HepG2 (cell line): Measurements from ENCODE around the gene DCP2. TPM values are rescaled to one million over a fixed set of nuclear protein-coding genes. Genes with fewer than 3 reads are reported as not detected.
A peak's percentile ranks its signal among the peaks of the same experiment; 100 is the strongest.
"Not testable (repeated sequence)": the region's sequence is repeated elsewhere in the genome, so short reads cannot be mapped to it uniquely, and the experiment has no call there.

ENCODE experiments used
- ATAC-seq: fragments of 200-7000 bp; cut with Tn5 transposase; 3 replicates; pipeline ENCODE4 v1.9.1; 2020; ENCODE audit warnings: mild to moderate bottlenecking, moderate library complexity
- BruUV-seq: library from RNA; stranded (reverse); fragments of 400-500 nt; replicated peaks from 2 replicates; lab custom pipeline; 2021; lab: Mats Ljungman, UMichigan
- CTCF ChIA-PET: fragments of 300-600 bp; formaldehyde crosslinking; extraction: SDS; loops from one replicate; lab custom pipeline; 2021; ENCODE audit warnings: low total read pairs, inconsistent platforms, low intra/inter-chr PET ratio; lab: Yijun Ruan, JAX
- POLR2A ChIA-PET: fragments of 350-600 bp; sonication (Branson Sonifier 250); formaldehyde crosslinking; loops from one replicate; lab custom pipeline; 2020; ENCODE audit warnings: antibody characterized with exemption, inconsistent platforms; lab: Yijun Ruan, JAX
- DNase-seq: peaks from one replicate; pipeline ENCODE4 v3.0.0-alpha.2; 2015; ENCODE audit warnings: low spot score
- FAIRE-seq: peaks from 3 replicates; lab custom pipeline; 2011; peaks lifted over from hg19 to GRCh38; lab: Jason Lieb, UNC
- H2AFZ ChIP-seq: one replicate; pipeline ENCODE4 v1.6.1; 2011; ENCODE audit warnings: low read length, inconsistent platforms
- H3K27ac ChIP-seq: fragments of 300-600 bp; 3 replicates; pipeline ENCODE4 v1.8.0; 2011; ENCODE audit warnings: mixed run types, mild to moderate bottlenecking, mixed read lengths, low read length, inconsistent platforms; ENCODE audit not compliant: insufficient read depth; ENCODE audit errors: extremely low read length
- H3K27me3 ChIP-seq, 2 experiments: fragments of 200-600 bp in 1 of 2; 2 replicates in 1 of 2; 3 replicates in 1 of 2; pipeline versions ENCODE4 v1.6.0 to v1.8.0; 2011; ENCODE audit warnings: low read length in 2 of 2, mild to moderate bottlenecking in 2 of 2, moderate library complexity in 2 of 2, inconsistent platforms in 1 of 2; ENCODE audit not compliant: insufficient read depth in 2 of 2, control insufficient read depth in 1 of 2
- H3K36me3 ChIP-seq, 2 experiments: fragments of 200-600 bp in 1 of 2; replicated peaks in 1 of 2; 2 replicates in 1 of 2; 3 replicates in 1 of 2; pipeline versions ENCODE4 v1.5.1 to v1.8.0; 2011; ENCODE audit warnings: low read length in 2 of 2, inconsistent platforms in 1 of 2; ENCODE audit not compliant: insufficient read depth in 2 of 2, control insufficient read depth in 1 of 2
- H3K4me1 ChIP-seq: 2 replicates; pipeline ENCODE4 v1.5.1; 2012; ENCODE audit warnings: low read length, inconsistent platforms; ENCODE audit not compliant: insufficient read depth
- H3K4me2 ChIP-seq: 2 replicates; pipeline ENCODE4 v1.6.0; 2011; ENCODE audit warnings: low read depth, low read length, inconsistent platforms
- H3K4me3 ChIP-seq, 3 experiments: fragments of 200-600 bp in 1 of 3; sonication (generic), shearing (Covaris generic) in 1 of 3; replicated peaks in 1 of 3; 2 replicates each; pipeline ENCODE4 v1.5.1; 2011 to 2016; ENCODE audit warnings: low read length in 3 of 3, inconsistent platforms in 2 of 3, low read depth in 2 of 3, mild to moderate bottlenecking in 2 of 3, control low read depth in 1 of 3, mixed read lengths in 1 of 3; ENCODE audit not compliant: insufficient read depth in 1 of 3
- H3K79me2 ChIP-seq: one replicate; pipeline ENCODE4 v1.6.1; 2011; ENCODE audit warnings: low read length, inconsistent platforms; ENCODE audit not compliant: insufficient read depth
- H3K9ac ChIP-seq: 2 replicates; pipeline ENCODE4 v1.6.0; 2011; ENCODE audit warnings: mild to moderate bottlenecking, low read depth, low read length, inconsistent platforms; ENCODE audit not compliant: insufficient read depth
- H3K9me3 ChIP-seq: 2 replicates; pipeline ENCODE4 v1.5.1; 2012; ENCODE audit warnings: mild to moderate bottlenecking, low read length
- H4K20me1 ChIP-seq: 2 replicates; pipeline ENCODE4 v1.6.0; 2011; ENCODE audit warnings: inconsistent platforms, mild to moderate bottlenecking, low read length, moderate library complexity; ENCODE audit not compliant: insufficient read depth
- HNRNPLL ChIP-seq: fragments of 200-400 bp; formaldehyde crosslinking; IDR thresholded peaks from 2 replicates; pipeline ENCODE4 v1.6.1; 2017; ENCODE audit warnings: mild to moderate bottlenecking, low read depth, low read length; ENCODE audit not compliant: poor library complexity, severe bottlenecking
- JUN ChIP-seq: sonication (generic); formaldehyde crosslinking; IDR thresholded peaks from 2 replicates; pipeline ENCODE4 v1.4.0; 2020; ENCODE audit warnings: mild to moderate bottlenecking, missing genetic modification reagents
- MZF1 ChIP-seq: sonication (generic); formaldehyde crosslinking; IDR thresholded peaks from 2 replicates; pipeline ENCODE4 v1.8.1; 2023; ENCODE audit warnings: mild to moderate bottlenecking, missing genetic modification reagents, borderline replicate concordance
- NCOA5 ChIP-seq: sonication (generic); formaldehyde crosslinking; IDR thresholded peaks from 2 replicates; pipeline ENCODE4 v1.4.0; 2020; ENCODE audit warnings: missing genetic modification reagents
- NFKB2 ChIP-seq: sonication (generic); formaldehyde crosslinking; IDR thresholded peaks from 2 replicates; pipeline ENCODE4 v1.4.0; 2020; ENCODE audit warnings: missing genetic modification reagents, borderline replicate concordance
- ZNF10 ChIP-seq: sonication (generic); formaldehyde crosslinking; IDR thresholded peaks from 2 replicates; pipeline ENCODE4 v1.4.0; 2020; ENCODE audit warnings: mild to moderate bottlenecking, low read depth, missing genetic modification reagents, borderline replicate concordance
- ZNF121 ChIP-seq: sonication (generic); formaldehyde crosslinking; IDR thresholded peaks from 2 replicates; pipeline ENCODE4 v1.5.0; 2020; ENCODE audit warnings: mild to moderate bottlenecking, missing genetic modification reagents
- WGBS: methylation state at CpG from one replicate; pipeline ENCODE4 v1.1.6; 2017; ENCODE audit warnings: low lambda C conversion rate; 5-methylcytosine and 5-hydroxymethylcytosine counted together
- in situ Hi-C: cut with HindIII; loops from 2 replicates; pipeline ENCODE4 v1.10.0; 2017; ENCODE audit warnings: low pct_unique_long_range_greater_than_20kb; ENCODE audit not compliant: extremely low pct_ligation_motif_present
- intact Hi-C: fragments of 100-400 bp; cut with micrococcal nuclease; formaldehyde crosslinking; loops from one replicate; pipeline ENCODE4 v1.10.0; 2022; ENCODE audit not compliant: unreplicated experiment
- polyA plus RNA-seq, 8 experiments: library from polyadenylated mRNA; depleted of rRNA in 3 of 8; stranded (reverse) in 7 of 8; unstranded in 1 of 8; fragments of >200 nt; fragmentation: Illumina TruSeq in 4 of 8; extraction: Trizol in 4 of 8; gene quantifications; 2 replicates each; pipeline versions ENCODE4 v1.2.1 to v1.2.3, GENCODE V29; 2011 to 2016; ENCODE audit warnings: low read depth in 4 of 8, missing spikeins in 1 of 8, mixed read lengths in 1 of 8; ENCODE audit not compliant: insufficient read depth in 1 of 8
- total RNA-seq, 5 experiments: library from RNA; depleted of rRNA; stranded (reverse); fragments of >200 nt; fragmentation: Illumina TruSeq; extraction: Trizol; gene quantifications; 2 replicates each; pipeline ENCODE4 v1.2.3, GENCODE V29; 2016; ENCODE audit warnings: low read depth in 1 of 5
- TF ChIP-seq, protein P1 (sequence below): IDR thresholded peaks from 2 replicates; pipeline ENCODE4 v1.6.1; 2016; ENCODE audit warnings: mild to moderate bottlenecking, missing biosample characterization, missing genetic modification reagents
- TF ChIP-seq, protein P2 (sequence below): sonication (generic); formaldehyde crosslinking; IDR thresholded peaks from 2 replicates; pipeline ENCODE4 v1.5.0; 2020; ENCODE audit warnings: missing genetic modification reagents
- TF ChIP-seq, protein P3 (sequence below): sonication (generic); formaldehyde crosslinking; IDR thresholded peaks from 2 replicates; pipeline ENCODE4 v1.8.0; 2022; ENCODE audit warnings: missing genetic modification reagents, mild to moderate bottlenecking, inconsistent platforms, borderline replicate concordance

Gene DCP2
- total and polyA plus RNA-seq, 2 of the 13 experiments (the other 11 are each of a cell fraction or from before 2014, with no cell fraction given) = 16.2 to 63.4 TPM

DNA sequence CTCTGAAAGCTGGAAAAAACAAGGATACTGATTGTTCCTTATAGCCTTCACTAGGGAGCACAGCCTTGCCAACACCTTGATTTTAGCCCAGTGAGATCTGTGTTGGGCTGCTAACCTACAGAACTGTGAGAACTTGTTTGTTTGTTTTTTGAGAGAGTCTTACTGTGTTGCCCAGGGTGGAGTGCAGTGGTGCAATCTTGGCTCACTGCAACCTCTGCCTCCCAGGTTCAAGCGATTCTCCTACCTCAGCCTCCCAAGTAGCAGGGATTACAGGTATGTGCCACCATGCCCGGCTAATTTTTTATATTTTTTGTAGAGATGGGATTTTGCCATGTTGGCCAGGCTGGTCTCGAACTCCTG is 13.2 kb upstream of the DCP2 start:
- H3K27me3 ChIP-seq, ATAC-seq, H3K4me2 ChIP-seq, H3K36me3 ChIP-seq, FAIRE-seq, H3K79me2 ChIP-seq, BruUV-seq, in situ Hi-C loops, H4K20me1 ChIP-seq, H3K4me3 ChIP-seq, DNase-seq, CTCF ChIA-PET, H3K9ac ChIP-seq, H2AFZ ChIP-seq, H3K27ac ChIP-seq, H3K9me3 ChIP-seq: not testable (repeated sequence)
- peak; percentile 26; the same call in 1 of the 2 replicates for TF ChIP-seq ZNF121 (CRISPR knock-in tag)
- 57% methylated on average over 3 of the region's 3 CpGs for WGBS
- intact Hi-C loops = loop anchor here (5.0 to 10.0 kb wide), 2 partner anchors 101 to 799 kb away; partner anchors contain the start of gene SRP19
- peaks cover 68% of the 10 kb centered on the region for H3K4me1 ChIP-seq
- POLR2A ChIA-PET = interaction anchor here (1.2 kb wide), 1 partner anchor 13 kb away, joined by 3 read pairs; the partner anchor contains the start of gene DCP2

DNA sequence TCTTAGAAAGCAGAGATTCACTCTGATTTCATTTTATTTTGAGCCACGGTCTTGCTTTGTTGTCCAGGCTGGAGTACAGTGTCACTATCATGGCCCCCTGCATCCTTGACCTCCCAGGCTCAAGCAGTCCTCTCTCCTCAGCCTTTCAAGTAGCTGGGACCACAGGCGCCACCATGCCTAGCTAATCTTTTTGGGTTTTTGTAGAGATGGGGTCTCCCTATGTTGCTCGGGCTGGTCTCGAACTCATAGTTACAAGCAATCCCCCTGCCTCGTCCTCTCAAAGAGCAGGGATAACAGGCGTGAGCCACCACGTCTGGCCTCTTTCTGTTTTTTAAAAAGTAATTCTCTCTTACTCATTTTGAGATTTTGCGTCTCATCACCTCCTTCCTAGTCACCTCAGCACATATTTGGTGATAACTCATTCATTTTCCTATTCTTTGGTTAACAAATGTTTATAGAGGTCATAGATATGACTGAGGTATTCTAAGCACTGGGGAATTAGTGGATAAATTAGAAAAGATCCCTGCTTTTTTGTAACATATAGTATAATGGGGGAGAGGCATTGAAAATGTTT is 10.8 kb upstream of the DCP2 start:
- H3K27ac ChIP-seq = no peak overlapping the region
- CTCF ChIA-PET = no interaction called here
- no peaks in the 10 kb centered on the region for H3K36me3 ChIP-seq
- H3K9me3 ChIP-seq = no peaks in the 10 kb centered on the region
- BruUV-seq = no TSS peak
- POLR2A ChIA-PET = interaction anchor here (0.8 kb wide), 1 partner anchor 10 kb away, joined by 3 read pairs; no protein-coding TSS in a partner anchor
- in situ Hi-C loops = no loop called here
- FAIRE-seq = no peak
- no peak for ATAC-seq
- no peaks in the 10 kb centered on the region for H3K27me3 ChIP-seq
- H3K4me1 ChIP-seq = peaks cover 62% of the 10 kb centered on the region
- no peaks in the 10 kb centered on the region for H3K79me2 ChIP-seq
- H3K9ac ChIP-seq = no peak overlapping the region
- intact Hi-C loops = loop anchor here (10.0 kb wide), 1 partner anchor 801 kb away; no protein-coding TSS in a partner anchor
- no peaks in the 10 kb centered on the region for H4K20me1 ChIP-seq
- TF ChIP-seq MZF1 (no peak), ZNF10 (no peak), HNRNPLL (no peak), NFKB2 (no peak), JUN (CRISPR knock-in tag) (no peak), NCOA5 (no peak)
- TF ChIP-seq, protein P1, sequence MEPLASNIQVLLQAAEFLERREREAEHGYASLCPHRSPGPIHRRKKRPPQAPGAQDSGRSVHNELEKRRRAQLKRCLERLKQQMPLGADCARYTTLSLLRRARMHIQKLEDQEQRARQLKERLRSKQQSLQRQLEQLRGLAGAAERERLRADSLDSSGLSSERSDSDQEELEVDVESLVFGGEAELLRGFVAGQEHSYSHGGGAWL (CRISPR knock-in tag) = no peak
- TF ChIP-seq, protein P2, sequence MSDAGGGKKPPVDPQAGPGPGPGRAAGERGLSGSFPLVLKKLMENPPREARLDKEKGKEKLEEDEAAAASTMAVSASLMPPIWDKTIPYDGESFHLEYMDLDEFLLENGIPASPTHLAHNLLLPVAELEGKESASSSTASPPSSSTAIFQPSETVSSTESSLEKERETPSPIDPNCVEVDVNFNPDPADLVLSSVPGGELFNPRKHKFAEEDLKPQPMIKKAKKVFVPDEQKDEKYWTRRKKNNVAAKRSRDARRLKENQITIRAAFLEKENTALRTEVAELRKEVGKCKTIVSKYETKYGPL (CRISPR knock-in tag) = no peak
- TF ChIP-seq, protein P3, sequence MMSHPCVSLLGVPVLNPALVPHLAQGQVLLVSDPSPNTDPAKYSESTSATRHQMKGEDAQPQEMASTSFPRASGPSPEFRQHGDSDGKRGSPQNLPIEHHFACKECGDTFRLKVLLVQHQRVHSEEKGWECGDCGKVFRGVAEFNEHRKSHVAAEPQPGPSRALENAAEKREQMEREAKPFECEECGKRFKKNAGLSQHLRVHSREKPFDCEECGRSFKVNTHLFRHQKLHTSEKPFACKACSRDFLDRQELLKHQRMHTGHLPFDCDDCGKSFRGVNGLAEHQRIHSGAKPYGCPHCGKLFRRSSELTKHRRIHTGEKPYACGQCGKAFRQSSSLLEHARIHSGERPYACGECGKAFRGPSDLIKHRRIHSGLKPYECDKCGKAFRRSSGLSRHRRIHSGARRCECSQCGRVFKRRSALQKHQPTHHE (CRISPR knock-in tag) = no peak
- TF ChIP-seq, all 625 proteins: peak for 0
- Histone ChIP-seq H3K4me2 (no peak overlapping the region), H2AFZ (no peak overlapping the region), H3K4me3 (no peak overlapping the region)
- WGBS = 94% methylated on average over 7 of the region's 8 CpGs
- DNase-seq = no peak
